Neural cell (in vitro differentiated cells): Measurements from ENCODE around the gene SP9. TPM values are rescaled to one million over a fixed set of nuclear protein-coding genes. Genes with fewer than 3 reads are reported as not detected.
A peak's percentile ranks its signal among the peaks of the same experiment; 100 is the strongest.

ENCODE experiments used
- H2AFZ ChIP-seq: fragments of 200-600, 300-800 bp; sonication (generic), shearing (Covaris generic); 2 replicates; pipeline ENCODE4 v1.6.0; 2014; ENCODE audit warnings: low read depth, mild to moderate bottlenecking, antibody characterized with exemption, low read length, moderate library complexity
- H3F3A ChIP-seq: fragments of 200-600 bp; shearing (Covaris generic); 2 replicates; pipeline ENCODE4 v1.6.1; 2016; ENCODE audit warnings: mild to moderate bottlenecking, moderate library complexity, mixed read lengths, antibody characterized with exemption, low read length; ENCODE audit not compliant: insufficient read depth, poor library complexity, severe bottlenecking
- H3K27ac ChIP-seq: fragments of 200-600, 300-800 bp; sonication (generic), shearing (Covaris generic); 2 replicates; pipeline ENCODE4 v1.5.1; 2014; ENCODE audit warnings: mild to moderate bottlenecking, low read length, moderate library complexity
- H3K27me3 ChIP-seq: fragments of 300-800, 200-600 bp; sonication (generic), shearing (Covaris generic); 2 replicates; pipeline ENCODE4 v1.6.0; 2014; ENCODE audit warnings: mild to moderate bottlenecking, low read depth, low read length, moderate library complexity; ENCODE audit not compliant: insufficient read depth
- H3K36me3 ChIP-seq: fragments of 300-800, 200-600 bp; sonication (generic), shearing (Covaris generic); 2 replicates; pipeline ENCODE4 v1.5.1; 2014; ENCODE audit warnings: mild to moderate bottlenecking, antibody characterized with exemption, low read length, moderate library complexity; ENCODE audit not compliant: insufficient read depth
- H3K4me2 ChIP-seq: fragments of 300-800, 200-600 bp; sonication (generic), shearing (Covaris generic); 2 replicates; pipeline ENCODE4 v1.6.0; 2014; ENCODE audit warnings: mild to moderate bottlenecking, low read length
- H3K4me3 ChIP-seq: fragments of 300-800, 200-600 bp; sonication (generic), shearing (Covaris generic); 2 replicates; pipeline ENCODE4 v1.5.1; 2014; ENCODE audit warnings: mild to moderate bottlenecking, low read length, moderate library complexity
- H3K79me2 ChIP-seq: fragments of 200-600 bp; shearing (Covaris generic); replicated peaks from 2 replicates; pipeline ENCODE4 v1.6.0; 2014; ENCODE audit warnings: mild to moderate bottlenecking, low read length, moderate library complexity; ENCODE audit not compliant: insufficient read depth
- H3K9ac ChIP-seq: fragments of 300-800, 200-600 bp; sonication (generic), shearing (Covaris generic); 2 replicates; pipeline ENCODE4 v1.6.1; 2016; ENCODE audit warnings: mild to moderate bottlenecking, low read length, mixed read lengths
- H3K9me2 ChIP-seq: fragments of 200-600 bp; shearing (Covaris generic); 2 replicates; pipeline ENCODE4 v1.6.1; 2016; ENCODE audit warnings: mild to moderate bottlenecking, low read length, mixed read lengths; ENCODE audit not compliant: insufficient read depth
- H3K9me3 ChIP-seq: fragments of 200-600, 300-800 bp; sonication (generic), shearing (Covaris generic); 2 replicates; pipeline ENCODE4 v1.6.1; 2016; ENCODE audit warnings: mild to moderate bottlenecking, mixed run types, low read length, moderate library complexity, mixed read lengths
- H4K20me1 ChIP-seq: fragments of 200-600 bp; shearing (Covaris generic); 2 replicates; pipeline ENCODE4 v1.6.1; 2016; ENCODE audit warnings: mild to moderate bottlenecking, mixed run types; ENCODE audit not compliant: insufficient read depth
- EP300 ChIP-seq: fragments of 450-650 bp; conservative IDR thresholded peaks from 2 replicates; pipeline ENCODE4 v1.6.1; 2014; ENCODE audit warnings: antibody characterized with exemption, mild to moderate bottlenecking, moderate library complexity; ENCODE audit not compliant: poor library complexity, severe bottlenecking
- EZH2 ChIP-seq: fragments of 200-600, 300-800 bp; shearing (Covaris generic), sonication (generic); IDR thresholded peaks from 2 replicates; pipeline ENCODE4 v1.6.1; 2014; ENCODE audit warnings: antibody characterized with exemption, low read length, borderline replicate concordance, mild to moderate bottlenecking; ENCODE audit not compliant: insufficient read depth, poor library complexity, severe bottlenecking
- MXI1 ChIP-seq: fragments of 450-650 bp; conservative IDR thresholded peaks from 2 replicates; pipeline ENCODE4 v1.6.1; 2014; ENCODE audit warnings: antibody characterized with exemption, mild to moderate bottlenecking; ENCODE audit not compliant: poor library complexity, severe bottlenecking
- POLR2AphosphoS5 ChIP-seq: IDR thresholded peaks from 2 replicates; pipeline ENCODE4 v1.6.1; 2012
- RAD21 ChIP-seq: fragments of 450-650 bp; conservative IDR thresholded peaks from 2 replicates; pipeline ENCODE4 v1.6.1; 2014; ENCODE audit warnings: antibody characterized with exemption, mild to moderate bottlenecking, moderate library complexity
- SMC3 ChIP-seq: fragments of 450-650 bp; conservative IDR thresholded peaks from 2 replicates; pipeline ENCODE4 v1.6.1; 2014; ENCODE audit warnings: antibody characterized with exemption, mild to moderate bottlenecking, moderate library complexity; ENCODE audit not compliant: poor library complexity
- TAF1 ChIP-seq: IDR thresholded peaks from 2 replicates; pipeline ENCODE4 v1.6.1; 2012; ENCODE audit warnings: low read depth
- polyA plus RNA-seq: library from polyadenylated mRNA; depleted of rRNA; stranded (reverse); fragments of >200 nt; gene quantifications from 2 replicates; pipeline ENCODE4 v1.2.3, GENCODE V29; 2014
- TF ChIP-seq, protein P1 (sequence below): fragments of 450-650 bp; IDR thresholded peaks from 2 replicates; pipeline ENCODE4 v1.5.1; 2014; ENCODE audit warnings: antibody characterized with exemption, mild to moderate bottlenecking, moderate library complexity; ENCODE audit not compliant: poor library complexity, severe bottlenecking
- TF ChIP-seq, protein P2 (sequence below): IDR thresholded peaks from 2 replicates; pipeline ENCODE4 v1.6.1; 2012; ENCODE audit warnings: borderline replicate concordance

The SP9 gene
- polyA plus RNA-seq, 1 donor from 2014 or later = 1.6 TPM

DNA sequence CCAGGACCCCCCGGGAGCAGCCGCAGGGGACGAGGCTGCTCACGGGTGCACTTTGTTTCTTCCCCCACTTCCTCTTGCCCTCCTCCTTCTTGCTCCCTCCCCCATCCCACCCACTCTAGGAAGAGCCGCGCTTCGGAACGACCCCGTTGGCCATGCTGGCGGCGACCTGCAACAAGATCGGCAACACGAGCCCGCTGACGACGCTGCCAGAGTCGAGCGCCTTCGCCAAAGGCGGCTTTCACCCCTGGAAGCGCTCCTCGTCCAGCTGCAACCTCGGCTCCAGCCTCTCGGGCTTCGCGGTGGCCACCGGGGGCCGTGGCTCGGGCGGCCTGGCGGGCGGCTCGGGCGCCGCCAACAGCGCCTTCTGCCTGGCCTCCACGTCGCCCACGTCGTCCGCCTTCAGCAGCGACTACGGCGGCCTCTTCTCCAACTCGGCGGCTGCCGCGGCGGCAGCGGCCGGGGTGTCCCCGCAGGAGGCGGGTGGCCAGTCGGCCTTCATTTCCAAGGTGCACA, 1.3 kb downstream of the SP9 start:
- Histone ChIP-seq H2AFZ (no peak overlapping the region), H3K4me2 (no peak overlapping the region), H3K4me3 (peak overlapping the region; percentile 67), H3K9ac (peak overlapping the region; percentile 49), H3K79me2 (peaks cover 38% of the 10 kb centered on the region), H4K20me1 (no peaks in the 10 kb centered on the region), H3K9me2 (no peaks in the 10 kb centered on the region), H3K36me3 (no peaks in the 10 kb centered on the region), H3K27ac (no peak overlapping the region), H3K9me3 (no peaks in the 10 kb centered on the region), H3K27me3 (peaks cover 99% of the 10 kb centered on the region), H3F3A (peaks cover 6% of the 10 kb centered on the region)
- TF ChIP-seq POLR2AphosphoS5 (peak; percentile 5), MXI1 (peak; percentile 20), TAF1 (no peak), EP300 (no peak)

DNA sequence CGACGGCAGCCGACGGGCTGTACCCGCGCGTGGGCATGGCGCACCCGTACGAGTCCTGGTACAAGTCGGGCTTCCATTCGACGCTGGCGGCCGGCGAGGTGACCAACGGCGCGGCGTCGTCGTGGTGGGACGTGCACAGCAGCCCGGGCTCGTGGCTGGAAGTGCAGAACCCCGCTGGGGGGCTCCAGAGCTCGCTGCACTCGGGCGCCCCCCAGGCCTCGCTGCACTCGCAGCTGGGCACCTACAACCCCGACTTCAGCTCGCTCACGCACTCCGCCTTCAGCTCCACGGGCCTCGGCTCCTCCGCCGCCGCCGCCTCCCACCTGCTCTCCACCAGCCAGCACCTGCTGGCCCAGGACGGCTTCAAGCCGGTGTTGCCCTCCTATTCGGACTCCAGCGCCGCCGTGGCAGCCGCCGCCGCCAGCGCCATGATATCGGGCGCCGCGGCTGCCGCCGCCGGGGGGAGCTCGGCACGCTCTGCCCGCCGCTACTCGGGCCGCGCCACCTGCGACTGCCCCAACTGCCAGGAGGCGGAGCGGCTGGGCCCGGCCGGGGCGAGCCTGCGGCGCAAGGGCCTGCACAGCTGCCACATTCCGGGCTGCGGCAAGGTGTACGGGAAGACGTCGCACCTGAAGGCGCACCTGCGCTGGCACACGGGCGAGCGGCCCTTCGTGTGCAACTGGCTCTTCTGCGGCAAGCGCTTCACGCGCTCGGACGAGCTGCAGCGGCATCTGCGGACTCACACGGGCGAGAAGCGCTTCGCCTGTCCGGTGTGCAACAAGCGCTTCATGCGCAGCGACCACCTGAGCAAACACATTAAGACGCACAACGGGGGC, 2.0 kb downstream of the SP9 start:
- Histone ChIP-seq H3K79me2 (peaks cover 38% of the 10 kb centered on the region), H3K4me2 (no peak overlapping the region), H3K9ac (peak overlapping the region; percentile 49), H3K9me3 (no peaks in the 10 kb centered on the region), H2AFZ (peak overlapping the region; percentile 33), H3K4me3 (peak overlapping the region; percentile 67), H3K9me2 (no peaks in the 10 kb centered on the region), H3K36me3 (no peaks in the 10 kb centered on the region), H3K27me3 (peaks cover 97% of the 10 kb centered on the region), H3F3A (peaks cover 4% of the 10 kb centered on the region), H3K27ac (no peak overlapping the region), H4K20me1 (no peaks in the 10 kb centered on the region)
- TF ChIP-seq MXI1 = no peak
- TF ChIP-seq RAD21 = no peak
- TF ChIP-seq, protein P1, sequence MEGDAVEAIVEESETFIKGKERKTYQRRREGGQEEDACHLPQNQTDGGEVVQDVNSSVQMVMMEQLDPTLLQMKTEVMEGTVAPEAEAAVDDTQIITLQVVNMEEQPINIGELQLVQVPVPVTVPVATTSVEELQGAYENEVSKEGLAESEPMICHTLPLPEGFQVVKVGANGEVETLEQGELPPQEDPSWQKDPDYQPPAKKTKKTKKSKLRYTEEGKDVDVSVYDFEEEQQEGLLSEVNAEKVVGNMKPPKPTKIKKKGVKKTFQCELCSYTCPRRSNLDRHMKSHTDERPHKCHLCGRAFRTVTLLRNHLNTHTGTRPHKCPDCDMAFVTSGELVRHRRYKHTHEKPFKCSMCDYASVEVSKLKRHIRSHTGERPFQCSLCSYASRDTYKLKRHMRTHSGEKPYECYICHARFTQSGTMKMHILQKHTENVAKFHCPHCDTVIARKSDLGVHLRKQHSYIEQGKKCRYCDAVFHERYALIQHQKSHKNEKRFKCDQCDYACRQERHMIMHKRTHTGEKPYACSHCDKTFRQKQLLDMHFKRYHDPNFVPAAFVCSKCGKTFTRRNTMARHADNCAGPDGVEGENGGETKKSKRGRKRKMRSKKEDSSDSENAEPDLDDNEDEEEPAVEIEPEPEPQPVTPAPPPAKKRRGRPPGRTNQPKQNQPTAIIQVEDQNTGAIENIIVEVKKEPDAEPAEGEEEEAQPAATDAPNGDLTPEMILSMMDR = peak; percentile 53
- TF ChIP-seq, protein P2, sequence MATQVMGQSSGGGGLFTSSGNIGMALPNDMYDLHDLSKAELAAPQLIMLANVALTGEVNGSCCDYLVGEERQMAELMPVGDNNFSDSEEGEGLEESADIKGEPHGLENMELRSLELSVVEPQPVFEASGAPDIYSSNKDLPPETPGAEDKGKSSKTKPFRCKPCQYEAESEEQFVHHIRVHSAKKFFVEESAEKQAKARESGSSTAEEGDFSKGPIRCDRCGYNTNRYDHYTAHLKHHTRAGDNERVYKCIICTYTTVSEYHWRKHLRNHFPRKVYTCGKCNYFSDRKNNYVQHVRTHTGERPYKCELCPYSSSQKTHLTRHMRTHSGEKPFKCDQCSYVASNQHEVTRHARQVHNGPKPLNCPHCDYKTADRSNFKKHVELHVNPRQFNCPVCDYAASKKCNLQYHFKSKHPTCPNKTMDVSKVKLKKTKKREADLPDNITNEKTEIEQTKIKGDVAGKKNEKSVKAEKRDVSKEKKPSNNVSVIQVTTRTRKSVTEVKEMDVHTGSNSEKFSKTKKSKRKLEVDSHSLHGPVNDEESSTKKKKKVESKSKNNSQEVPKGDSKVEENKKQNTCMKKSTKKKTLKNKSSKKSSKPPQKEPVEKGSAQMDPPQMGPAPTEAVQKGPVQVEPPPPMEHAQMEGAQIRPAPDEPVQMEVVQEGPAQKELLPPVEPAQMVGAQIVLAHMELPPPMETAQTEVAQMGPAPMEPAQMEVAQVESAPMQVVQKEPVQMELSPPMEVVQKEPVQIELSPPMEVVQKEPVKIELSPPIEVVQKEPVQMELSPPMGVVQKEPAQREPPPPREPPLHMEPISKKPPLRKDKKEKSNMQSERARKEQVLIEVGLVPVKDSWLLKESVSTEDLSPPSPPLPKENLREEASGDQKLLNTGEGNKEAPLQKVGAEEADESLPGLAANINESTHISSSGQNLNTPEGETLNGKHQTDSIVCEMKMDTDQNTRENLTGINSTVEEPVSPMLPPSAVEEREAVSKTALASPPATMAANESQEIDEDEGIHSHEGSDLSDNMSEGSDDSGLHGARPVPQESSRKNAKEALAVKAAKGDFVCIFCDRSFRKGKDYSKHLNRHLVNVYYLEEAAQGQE = no peak
- peak; percentile 29 for TF ChIP-seq POLR2AphosphoS5
- TF ChIP-seq SMC3 = no peak
- TF ChIP-seq EZH2 = peak; percentile 57
- no peak for TF ChIP-seq EP300
- no peak for TF ChIP-seq TAF1
